SK-N-SH (cell line): ENCODE results near the gene OSBPL2. TPM values are rescaled to one million over a fixed set of nuclear protein-coding genes. Genes with fewer than 3 reads are reported as not detected.

Experiments
- CTCF ChIA-PET: fragments of 300-600, 350-600 bp; formaldehyde crosslinking; extraction: SDS; loops from one replicate; lab custom pipeline; 2021; lab: Yijun Ruan, JAX
- POLR2A ChIA-PET: fragments of 350-600 bp; sonication (Branson Sonifier 250); formaldehyde crosslinking; extraction: SDS; loops from one replicate; lab custom pipeline; 2020; ENCODE audit warnings: antibody characterized with exemption, inconsistent platforms; lab: Yijun Ruan, JAX
- DNase-seq: peaks from one replicate; pipeline ENCODE4 v3.0.0; 2012
- H2AFZ ChIP-seq: fragments of 200-600 bp; sonication (generic); 2 replicates; pipeline ENCODE4 v1.8.1; 2016; ENCODE audit warnings: antibody characterized with exemption, mild to moderate bottlenecking, low read depth
- H3F3A ChIP-seq: fragments of 200-600 bp; sonication (generic); replicated peaks from 2 replicates; pipeline ENCODE3; 2016; ENCODE audit warnings: antibody characterized with exemption, mild to moderate bottlenecking; ENCODE audit not compliant: insufficient read depth
- H3K27ac ChIP-seq, 2 experiments: fragments of 200-500 bp in 1 of 2; fragments of 200-600 bp in 1 of 2; sonication (Bioruptor generic) in 1 of 2; sonication (generic), shearing (Covaris generic) in 1 of 2; 2 replicates each; pipeline versions ENCODE4 v1.5.1 to v1.6.1; 2014 to 2016; ENCODE audit warnings: low read depth in 2 of 2, inconsistent platforms in 1 of 2, low read length in 1 of 2, mild to moderate bottlenecking in 1 of 2, mixed read lengths in 1 of 2
- H3K27me3 ChIP-seq: fragments of 200-600 bp; sonication (generic), shearing (Covaris generic); 2 replicates; pipeline ENCODE4 v1.6.1; 2016; ENCODE audit warnings: mixed run types; ENCODE audit not compliant: insufficient read depth
- H3K36me3 ChIP-seq, 2 experiments: fragments of 200-500 bp in 1 of 2; fragments of 200-600 bp in 1 of 2; sonication (Bioruptor generic) in 1 of 2; sonication (generic) in 1 of 2; replicated peaks in 1 of 2; 2 replicates each; pipeline versions ENCODE3 to v1.5.1; 2014 to 2016; ENCODE audit warnings: low read length in 1 of 2, mild to moderate bottlenecking in 1 of 2; ENCODE audit not compliant: insufficient read depth in 2 of 2, control insufficient read depth in 1 of 2
- H3K4me1 ChIP-seq, 2 experiments: fragments of 200-500 bp in 1 of 2; fragments of 200-600 bp in 1 of 2; sonication (Bioruptor generic) in 1 of 2; sonication (generic), shearing (Covaris generic) in 1 of 2; 2 replicates each; pipeline versions ENCODE4 v1.5.1 to v1.6.1; 2014 to 2016; ENCODE audit warnings: low read depth in 1 of 2, low read length in 1 of 2, mixed run types in 1 of 2; ENCODE audit not compliant: insufficient read depth in 2 of 2, control insufficient read depth in 1 of 2
- H3K4me2 ChIP-seq: fragments of 200-600 bp; sonication (generic), shearing (Covaris generic); 2 replicates; pipeline ENCODE4 v1.6.1; 2017; ENCODE audit warnings: mixed run types
- H3K4me3 ChIP-seq, 2 experiments: fragments of 200-500 bp in 1 of 2; fragments of 200-600 bp in 1 of 2; sonication (Bioruptor generic) in 1 of 2; sonication (generic), shearing (Covaris generic) in 1 of 2; 2 replicates each; pipeline versions ENCODE4 v1.5.1 to v1.8.1; 2014 to 2016; ENCODE audit warnings: low read depth in 2 of 2, inconsistent platforms in 1 of 2, low read length in 1 of 2, mild to moderate bottlenecking in 1 of 2, mixed read lengths in 1 of 2, moderate library complexity in 1 of 2
- H3K79me2 ChIP-seq: fragments of 200-600 bp; sonication (generic); 2 replicates; pipeline ENCODE4 v1.8.1; 2017; ENCODE audit warnings: mild to moderate bottlenecking; ENCODE audit not compliant: insufficient read depth
- H3K9ac ChIP-seq: fragments of 200-600 bp; sonication (generic); 2 replicates; pipeline ENCODE4 v1.6.1; 2017; ENCODE audit warnings: mixed run types
- H3K9me2 ChIP-seq: fragments of 200-600 bp; sonication (generic); 2 replicates; pipeline ENCODE4 v1.6.1; 2017; ENCODE audit warnings: mixed run types
- H3K9me3 ChIP-seq: fragments of 200-600 bp; sonication (generic); 2 replicates; pipeline ENCODE4 v1.6.1; 2017; ENCODE audit warnings: mixed run types, mild to moderate bottlenecking, moderate library complexity
- H4K20me1 ChIP-seq: fragments of 200-600 bp; sonication (generic); 2 replicates; pipeline ENCODE4 v1.6.1; 2017; ENCODE audit warnings: mild to moderate bottlenecking, mixed run types; ENCODE audit not compliant: insufficient read depth
- CTCF ChIP-seq: fragments of 200-600 bp; sonication (generic); IDR thresholded peaks from 2 replicates; pipeline ENCODE4 v1.6.1; 2017; ENCODE audit warnings: antibody characterized with exemption, mild to moderate bottlenecking, moderate library complexity
- EZH2phosphoT487 ChIP-seq: fragments of 200-600 bp; sonication (generic); IDR thresholded peaks from 2 replicates; pipeline ENCODE4 v1.6.1; 2017; ENCODE audit warnings: low read depth, mixed run types, mild to moderate bottlenecking, antibody characterized with exemption, moderate library complexity, borderline replicate concordance
- FOSL2 ChIP-seq: IDR thresholded peaks from 2 replicates; pipeline ENCODE4 v1.4.0; 2012; ENCODE audit warnings: low read depth, mild to moderate bottlenecking, moderate library complexity, borderline replicate concordance
- GABPA ChIP-seq: IDR thresholded peaks from 2 replicates; pipeline ENCODE4 v1.4.0; 2012; ENCODE audit warnings: low read depth, mild to moderate bottlenecking
- JUND ChIP-seq: IDR thresholded peaks from 2 replicates; pipeline ENCODE4 v1.4.0; 2012
- MEF2A ChIP-seq: IDR thresholded peaks from 2 replicates; pipeline ENCODE4 v1.4.0; 2012; ENCODE audit warnings: low read depth, borderline replicate concordance
- MXI1 ChIP-seq: IDR thresholded peaks from 2 replicates; pipeline ENCODE4 v1.6.1; 2012; ENCODE audit warnings: mild to moderate bottlenecking, low read depth, low read length, improper control_type of control experiment
- NRF1 ChIP-seq: IDR thresholded peaks from 2 replicates; pipeline ENCODE4 v1.6.1; 2012; ENCODE audit warnings: low read depth, mild to moderate bottlenecking, low read length
- REST ChIP-seq: IDR thresholded peaks from 2 replicates; pipeline ENCODE4 v1.6.1; 2012; ENCODE audit warnings: mild to moderate bottlenecking, low read depth, low read length, moderate library complexity
- RFX5 ChIP-seq: IDR thresholded peaks from 2 replicates; pipeline ENCODE4 v1.6.1; 2012; ENCODE audit warnings: mild to moderate bottlenecking, improper control_type of control experiment, low read length
- SMC3 ChIP-seq: IDR thresholded peaks from 2 replicates; pipeline ENCODE4 v1.6.1; 2012; ENCODE audit warnings: low read depth, low read length, improper control_type of control experiment
- TAF1 ChIP-seq: IDR thresholded peaks from 2 replicates; pipeline ENCODE4 v1.6.1; 2012; ENCODE audit warnings: low read depth, mild to moderate bottlenecking, low read length, moderate library complexity, borderline replicate concordance
- TCF12 ChIP-seq: IDR thresholded peaks from 2 replicates; pipeline ENCODE4 v1.4.0; 2012
- TEAD4 ChIP-seq: IDR thresholded peaks from 2 replicates; pipeline ENCODE4 v1.4.0; 2012; ENCODE audit warnings: mild to moderate bottlenecking, borderline replicate concordance; ENCODE audit not compliant: insufficient read depth
- USF1 ChIP-seq: IDR thresholded peaks from 2 replicates; pipeline ENCODE4 v1.4.0; 2012; ENCODE audit warnings: low read depth, borderline replicate concordance
- YY1 ChIP-seq: IDR thresholded peaks from 2 replicates; pipeline ENCODE4 v1.4.0; 2012; ENCODE audit warnings: low read depth, mild to moderate bottlenecking
- WGBS: methylation state at CpG from one replicate; pipeline ENCODE4 v1.1.6; 2017; ENCODE audit warnings: low lambda C conversion rate; 5-methylcytosine and 5-hydroxymethylcytosine counted together
- polyA plus RNA-seq, 3 experiments: library from polyadenylated mRNA; depleted of rRNA; stranded (reverse); fragments of >200 nt; gene quantifications; 2 replicates each; pipeline ENCODE4 v1.2.3, GENCODE V29; 2012

OSBPL2 gene
- polyA plus RNA-seq, 1 of the 3 experiments (the other 2 are of a cell fraction): 17.7 TPM

DNA sequence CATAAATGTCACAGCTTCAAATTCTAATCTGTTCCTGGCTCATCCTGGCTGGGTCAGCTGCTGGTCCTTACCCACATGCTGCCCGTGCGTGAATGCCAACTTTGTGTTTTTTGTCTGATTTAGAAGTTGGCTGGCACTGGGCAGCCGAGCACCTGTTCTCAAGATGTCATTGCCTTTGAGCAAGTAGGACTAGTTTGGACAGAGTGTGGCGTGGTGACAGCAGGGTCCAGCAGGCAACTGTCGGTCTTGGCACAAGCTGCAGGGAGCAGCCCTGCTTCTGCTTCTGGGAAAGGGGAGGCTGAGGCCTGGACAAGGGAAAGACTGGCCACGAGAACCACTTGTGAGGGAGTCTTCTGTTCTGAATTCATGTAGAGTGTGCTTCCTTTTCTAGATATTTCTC lies 38.1 kb downstream of the OSBPL2 start (continued):
- TF ChIP-seq REST: no peak

- Histone ChIP-seq H3K4me1 (no peaks in the 10 kb centered on the region; a peak in 1 of 4 replicates), H3K4me2 (no peak overlapping the region), H3K9me3 (no peaks in the 10 kb centered on the region), H3K9ac (no peak overlapping the region), H3K36me3 (peaks cover 16 to 43% of the 10 kb centered on the region in 2 experiments), H3K4me3 (no peak overlapping the region), H3K27ac (no peak overlapping the region), H3K79me2 (no peaks in the 10 kb centered on the region), H3F3A (no peaks in the 10 kb centered on the region), H4K20me1 (no peaks in the 10 kb centered on the region), H3K9me2 (no peaks in the 10 kb centered on the region), H2AFZ (no peak overlapping the region), H3K27me3 (no peaks in the 10 kb centered on the region)
- TF ChIP-seq FOSL2 (no peak), EZH2phosphoT487 (no peak), YY1 (no peak), JUND (no peak), TEAD4 (no peak), MEF2A (no peak), TAF1 (no peak), NRF1 (no peak), CTCF (no peak), RFX5 (no peak), SMC3 (no peak), USF1 (no peak), MXI1 (no peak), TCF12 (no peak), GABPA (no peak)
- 89% methylated on average over 10 of the region's 13 CpGs for WGBS
- DNase-seq: no peak
- POLR2A ChIA-PET: interaction anchor here (0.9 kb wide), 1 partner anchor 279 kb away, joined by 3 read pairs; no protein-coding TSS in a partner anchor
- CTCF ChIA-PET: no interaction called here
These were observed 38.9 kb downstream of the OSBPL2 start for GRCh38 chr20:62277253-62277652.
